Measurements from ENCODE around the gene FBRSL1.
A peak's percentile ranks its signal among the peaks of the same experiment; 100 is the strongest.

The FBRSL1 gene

DNA sequence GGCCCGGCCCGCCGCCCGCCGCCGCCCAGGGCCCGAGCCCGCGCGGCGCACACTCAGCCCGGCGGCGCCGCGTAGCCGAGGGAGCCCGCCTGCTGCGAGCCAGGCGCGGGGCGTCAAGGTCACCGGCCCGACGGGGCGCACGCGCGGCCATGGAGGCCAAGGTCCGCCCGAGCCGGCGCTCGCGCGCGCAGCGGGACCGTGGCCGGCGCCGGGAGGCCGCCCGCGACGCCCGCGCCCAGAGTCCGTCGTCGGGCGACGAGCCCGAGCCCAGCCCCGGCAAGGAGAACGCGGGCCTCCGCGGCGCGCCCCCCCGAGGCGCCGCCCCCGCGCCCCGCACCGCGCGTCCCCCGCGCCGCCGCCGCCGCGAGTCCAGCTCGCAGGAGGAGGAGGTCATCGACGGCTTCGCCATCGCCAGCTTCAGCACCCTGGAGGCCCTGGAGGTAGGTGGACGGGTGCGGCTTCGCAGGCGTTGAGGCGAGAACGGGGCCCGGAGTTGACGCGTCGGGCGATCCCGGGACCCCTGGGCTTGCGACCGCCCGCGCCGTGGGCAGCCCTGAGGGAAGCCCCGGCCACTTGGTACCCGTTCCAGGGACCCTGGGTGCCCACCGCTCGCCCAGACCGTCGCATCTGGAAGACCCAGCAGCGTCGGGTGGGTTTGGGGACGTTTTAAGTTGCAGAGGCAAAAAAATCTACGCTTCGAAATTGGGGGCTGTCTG lies 629 bp downstream of the FBRSL1 start:
- Histone ChIP-seq H3K36me3 (ENCODE audit: insufficient read depth, low read length) (no peaks in the 10 kb centered on the region), H3K9me3 (ENCODE audit: control insufficient read depth, insufficient read depth, low read length) (no peaks in the 10 kb centered on the region), H3K4me1 (ENCODE audit: insufficient read depth, low read length) (peaks cover 2% of the 10 kb centered on the region; the same call in 1 of the 2 replicates), H3K9ac (ENCODE audit: low read depth, low read length) (peak overlapping the region; percentile 73; the same call in 1 of the 2 replicates)

DNA sequence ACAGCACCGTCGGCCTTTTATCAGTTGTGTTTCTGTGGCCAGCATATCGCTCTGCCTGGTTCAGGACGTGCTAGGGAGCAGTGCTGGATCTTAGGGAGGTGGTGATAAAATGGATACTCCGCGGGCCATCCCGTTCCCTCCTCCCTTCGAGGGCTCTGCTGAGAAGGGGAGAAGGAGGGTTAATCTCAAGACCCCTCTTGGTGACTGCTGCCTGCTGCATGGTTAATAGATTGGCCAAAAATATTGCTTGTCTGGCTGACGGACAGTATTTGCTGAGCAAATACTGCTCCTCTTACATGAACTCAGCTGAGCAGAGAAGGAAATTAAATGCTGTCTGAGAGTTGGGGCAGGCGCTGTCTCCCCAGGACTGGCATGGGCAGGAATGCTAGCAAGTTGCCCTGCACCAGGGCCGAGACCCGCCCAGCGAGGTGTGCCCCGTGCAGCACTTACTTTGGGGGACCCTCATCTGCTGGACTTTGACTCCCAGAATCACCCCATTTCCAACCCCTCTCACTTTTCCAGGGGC lies 1.2 kb downstream of the FBRSL1 start:
- Histone ChIP-seq H3K36me3 (ENCODE audit: insufficient read depth, low read length) (no peaks in the 10 kb centered on the region), H3K9me3 (ENCODE audit: control insufficient read depth, insufficient read depth, low read length) (no peaks in the 10 kb centered on the region), H3K9ac (ENCODE audit: low read depth, low read length) (peak overlapping the region; percentile 73; the same call in 1 of the 2 replicates), H3K4me1 (ENCODE audit: insufficient read depth, low read length) (peaks cover 2% of the 10 kb centered on the region; the same call in 1 of the 2 replicates)

DNA sequence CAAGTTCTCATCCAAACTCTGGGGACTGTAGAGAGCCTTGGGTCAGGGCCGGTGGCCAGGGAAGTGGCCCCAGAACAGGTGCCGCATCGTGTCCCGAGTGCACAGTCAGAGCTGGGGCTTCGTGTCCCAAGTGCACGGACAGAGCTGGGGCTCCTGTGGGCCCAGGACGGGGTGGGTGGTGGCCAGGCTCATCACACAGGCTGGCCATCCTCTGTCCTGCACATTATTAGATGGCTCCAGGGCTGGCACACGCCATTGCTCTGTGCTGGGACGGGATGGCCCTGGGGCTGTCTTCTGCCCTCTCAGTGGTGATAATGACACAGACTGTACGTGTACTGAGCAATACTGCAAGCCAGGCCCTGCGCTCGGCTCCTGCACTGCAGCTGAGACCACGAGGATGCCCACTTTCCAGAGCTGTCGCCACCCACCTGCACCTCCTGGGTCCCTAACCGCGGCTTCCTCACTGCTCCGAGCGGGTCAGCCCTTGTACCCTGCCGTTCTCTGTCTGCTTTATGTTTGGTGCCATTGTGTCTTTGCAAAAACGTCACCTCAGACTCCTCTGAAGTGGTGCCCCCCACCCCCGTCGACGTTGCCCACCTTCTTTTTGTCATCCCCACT lies 1.9 kb downstream of the FBRSL1 start:
- no peak overlapping the region for H3K9ac ChIP-seq (ENCODE audit: low read depth, low read length)
- peaks cover 2% of the 10 kb centered on the region; the same call in 1 of the 2 replicates for H3K4me1 ChIP-seq (ENCODE audit: insufficient read depth, low read length)
- H3K36me3 ChIP-seq (ENCODE audit: insufficient read depth, low read length), result no peaks in the 10 kb centered on the region
- no peaks in the 10 kb centered on the region for H3K9me3 ChIP-seq (ENCODE audit: control insufficient read depth, insufficient read depth, low read length)

DNA sequence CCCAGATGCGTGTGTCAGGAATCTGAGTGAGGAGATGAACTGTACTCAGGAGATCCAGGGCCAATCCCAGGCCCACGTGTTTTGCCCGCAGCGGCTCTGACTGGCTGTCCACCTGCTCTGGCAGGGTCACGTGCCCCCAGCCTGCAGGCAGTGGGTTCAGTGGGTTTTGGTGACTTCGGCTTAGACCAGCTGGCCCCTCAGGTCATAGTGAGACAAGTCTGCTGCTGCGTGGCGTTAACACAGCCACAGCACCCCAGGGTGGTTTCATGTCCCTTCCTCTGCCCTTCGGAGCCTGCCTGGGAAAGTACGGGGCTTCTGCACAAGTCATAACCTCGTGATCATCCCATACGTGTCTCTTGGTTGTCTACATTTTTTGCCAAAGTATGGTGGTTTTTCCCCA lies 2.6 kb downstream of the FBRSL1 start:
- H3K9me3 ChIP-seq (ENCODE audit: control insufficient read depth, insufficient read depth, low read length), result no peaks in the 10 kb centered on the region
- H3K36me3 ChIP-seq (ENCODE audit: insufficient read depth, low read length), result no peaks in the 10 kb centered on the region
- no peak overlapping the region for H3K9ac ChIP-seq (ENCODE audit: low read depth, low read length)
- peaks cover 2% of the 10 kb centered on the region; the same call in 1 of the 2 replicates for H3K4me1 ChIP-seq (ENCODE audit: insufficient read depth, low read length)

DNA sequence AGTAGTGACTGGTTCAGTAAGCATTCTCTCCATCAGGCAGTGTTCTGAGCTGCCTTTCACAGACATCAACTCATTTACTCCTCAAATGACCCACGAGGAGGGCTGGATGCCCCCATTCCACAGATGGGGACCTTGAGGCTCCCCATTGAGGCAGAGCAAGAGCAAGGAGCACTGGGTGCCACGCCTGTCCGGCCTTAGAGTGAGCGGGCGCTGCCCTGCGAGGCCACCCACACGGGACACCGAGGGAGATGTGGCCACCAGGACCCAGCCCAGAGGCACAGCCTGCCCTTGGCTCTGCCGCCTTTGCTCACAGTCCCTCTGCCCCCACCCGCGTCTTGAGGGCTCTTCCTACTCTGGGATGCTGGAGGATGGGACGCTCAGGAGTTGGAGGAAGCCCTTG lies 3.0 kb downstream of the FBRSL1 start:
- Histone ChIP-seq H3K9me3 (ENCODE audit: control insufficient read depth, insufficient read depth, low read length) (no peaks in the 10 kb centered on the region), H3K9ac (ENCODE audit: low read depth, low read length) (no peak overlapping the region), H3K36me3 (ENCODE audit: insufficient read depth, low read length) (no peaks in the 10 kb centered on the region), H3K4me1 (ENCODE audit: insufficient read depth, low read length) (peaks cover 2% of the 10 kb centered on the region; the same call in 1 of the 2 replicates)

DNA sequence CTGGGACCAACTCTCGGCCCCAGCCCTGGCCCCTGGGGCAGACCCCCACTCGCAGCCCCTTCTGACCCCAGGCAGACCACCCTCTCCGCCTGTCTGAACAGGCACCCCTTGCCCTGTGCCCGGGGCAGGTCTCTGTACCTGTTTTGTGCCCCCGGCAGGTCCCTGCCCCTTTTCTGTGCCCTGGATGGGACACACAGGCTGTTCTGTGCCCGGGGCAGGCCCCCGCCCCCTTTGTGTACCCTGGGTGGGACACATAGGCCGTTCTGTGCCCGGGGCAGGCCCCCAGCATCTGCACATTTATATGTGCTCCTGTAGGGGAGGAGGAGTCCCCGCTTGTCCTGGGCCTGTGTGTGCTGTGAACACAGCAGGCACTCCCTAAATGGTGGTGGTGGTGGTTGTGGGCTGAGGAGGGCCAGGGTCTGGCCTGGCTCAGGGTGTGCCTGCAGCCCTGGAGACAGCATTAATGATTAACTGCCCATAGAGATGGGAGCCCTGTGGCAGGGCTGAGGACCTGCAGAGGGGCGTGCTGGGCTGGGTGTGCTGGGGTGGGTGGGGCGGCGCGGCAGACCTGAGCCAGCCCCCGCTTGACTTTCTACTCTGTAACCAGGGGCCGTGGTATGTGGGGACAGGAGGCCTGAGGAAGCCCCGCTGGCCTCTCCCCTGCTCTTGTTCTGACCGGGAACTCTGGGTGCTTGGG lies 3.7 kb downstream of the FBRSL1 start:
- peaks cover 2% of the 10 kb centered on the region; the same call in 1 of the 2 replicates for H3K4me1 ChIP-seq (ENCODE audit: insufficient read depth, low read length)
- H3K9ac ChIP-seq (ENCODE audit: low read depth, low read length), result no peak overlapping the region
- no peaks in the 10 kb centered on the region for H3K36me3 ChIP-seq (ENCODE audit: insufficient read depth, low read length)
- no peaks in the 10 kb centered on the region for H3K9me3 ChIP-seq (ENCODE audit: control insufficient read depth, insufficient read depth, low read length)

DNA sequence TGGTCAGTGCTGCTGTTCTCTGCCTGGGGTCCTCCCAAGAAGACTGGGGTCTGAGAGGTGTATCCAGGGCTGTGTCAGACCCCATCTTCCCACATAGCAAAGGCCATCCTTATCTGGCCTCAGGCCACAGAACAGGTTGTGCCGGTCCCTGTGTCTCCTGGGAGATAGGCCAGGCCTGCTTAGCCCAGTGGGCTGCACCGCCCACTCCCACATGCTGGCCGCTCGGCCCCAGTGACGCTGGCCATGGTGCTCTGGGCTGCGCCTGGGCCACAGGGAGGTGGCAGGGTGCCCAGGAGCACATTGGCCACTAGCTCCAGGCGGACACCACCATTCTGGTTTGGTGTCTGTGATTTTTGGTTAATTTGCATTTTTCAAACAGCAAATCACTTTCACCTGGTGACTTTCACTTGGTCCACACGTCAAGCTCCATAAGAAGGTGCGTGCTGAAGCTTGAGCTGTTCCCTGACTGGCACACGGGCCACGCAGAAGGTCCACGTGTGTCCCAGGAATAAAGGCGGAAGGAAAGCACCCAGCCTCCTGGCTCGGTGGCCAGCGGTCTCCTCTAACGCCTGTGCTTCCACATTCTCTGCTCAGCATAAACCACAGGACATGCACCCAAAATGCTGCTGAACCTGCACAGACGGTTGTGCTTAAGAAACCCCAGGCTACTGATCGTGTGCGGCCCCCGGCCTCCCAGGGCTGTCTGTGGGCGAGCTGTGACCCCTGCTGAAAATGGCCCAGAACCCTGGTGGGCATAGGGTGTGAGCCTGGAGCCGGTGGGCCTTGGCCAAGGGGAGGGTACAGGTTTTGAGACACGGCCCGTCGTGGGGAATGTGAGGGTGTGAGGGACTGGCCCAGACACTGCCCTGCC lies 4.6 kb downstream of the FBRSL1 start:
- H3K4me1 ChIP-seq (ENCODE audit: insufficient read depth, low read length), result no peaks in the 10 kb centered on the region
- H3K36me3 ChIP-seq (ENCODE audit: insufficient read depth, low read length), result no peaks in the 10 kb centered on the region
- no peak overlapping the region for H3K9ac ChIP-seq (ENCODE audit: low read depth, low read length)
- H3K9me3 ChIP-seq (ENCODE audit: control insufficient read depth, insufficient read depth, low read length), result no peaks in the 10 kb centered on the region

DNA sequence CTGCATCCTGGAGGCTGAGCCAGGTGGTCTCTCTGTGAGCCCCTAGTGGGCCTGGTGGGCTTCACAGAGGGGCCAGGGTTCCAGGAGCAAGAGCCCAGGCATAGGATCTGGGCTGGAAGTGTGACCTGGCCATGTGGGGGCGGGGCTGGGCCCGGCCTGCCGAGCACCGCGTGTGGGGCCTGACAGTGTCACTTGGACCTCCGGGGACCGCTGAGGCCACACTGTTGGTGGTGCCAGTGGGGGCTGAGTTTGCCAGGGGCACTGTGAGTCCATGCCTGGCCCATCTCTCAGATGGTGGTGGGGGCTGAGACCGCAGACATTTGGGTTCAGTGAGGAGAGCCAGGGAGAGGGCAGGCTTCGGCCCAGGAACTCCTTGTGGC lies 5.2 kb downstream of the FBRSL1 start:
- Histone ChIP-seq H3K4me1 (ENCODE audit: insufficient read depth, low read length) (no peaks in the 10 kb centered on the region), H3K9me3 (ENCODE audit: control insufficient read depth, insufficient read depth, low read length) (no peaks in the 10 kb centered on the region), H3K9ac (ENCODE audit: low read depth, low read length) (no peak overlapping the region), H3K36me3 (ENCODE audit: insufficient read depth, low read length) (no peaks in the 10 kb centered on the region)

DNA sequence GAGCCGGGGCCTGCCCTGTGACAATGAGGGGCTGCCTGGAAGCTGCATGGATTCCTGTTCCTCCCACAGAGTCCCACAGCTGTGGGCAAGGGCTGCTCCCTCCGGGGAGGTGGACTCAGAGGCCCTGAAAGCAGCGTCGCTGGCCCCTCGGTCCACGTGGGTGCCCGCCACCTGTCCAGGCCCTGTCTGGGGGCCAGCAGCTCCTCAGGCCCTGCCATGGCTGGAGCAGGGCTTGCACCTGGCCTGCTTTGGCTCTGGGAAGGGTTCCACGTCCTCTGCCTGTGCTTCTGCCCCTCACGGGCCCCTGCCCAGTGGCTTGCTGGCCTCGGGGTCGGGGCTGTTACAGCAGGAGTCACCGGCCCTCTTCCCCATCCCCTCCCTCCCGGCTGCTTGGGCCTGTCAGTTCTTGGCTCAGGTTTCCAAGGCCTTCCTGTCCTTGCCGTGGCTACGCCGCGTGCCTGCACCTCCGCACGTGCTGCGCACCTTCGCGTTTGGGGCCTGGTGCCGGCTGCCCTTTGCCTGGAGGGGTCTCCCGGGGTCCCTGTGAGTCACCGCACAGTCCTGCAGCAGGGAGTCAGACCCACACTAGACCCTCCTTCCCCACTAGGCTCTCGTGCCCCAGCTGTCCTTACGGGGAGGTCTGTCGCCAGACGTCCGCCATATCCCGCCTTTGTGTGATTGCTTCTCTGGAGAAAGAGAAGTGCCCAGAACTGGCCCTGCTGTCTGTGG lies 5.8 kb downstream of the FBRSL1 start:
- Histone ChIP-seq H3K36me3 (ENCODE audit: insufficient read depth, low read length) (no peaks in the 10 kb centered on the region), H3K9ac (ENCODE audit: low read depth, low read length) (no peak overlapping the region), H3K4me1 (ENCODE audit: insufficient read depth, low read length) (no peaks in the 10 kb centered on the region), H3K9me3 (ENCODE audit: control insufficient read depth, insufficient read depth, low read length) (no peaks in the 10 kb centered on the region)

DNA sequence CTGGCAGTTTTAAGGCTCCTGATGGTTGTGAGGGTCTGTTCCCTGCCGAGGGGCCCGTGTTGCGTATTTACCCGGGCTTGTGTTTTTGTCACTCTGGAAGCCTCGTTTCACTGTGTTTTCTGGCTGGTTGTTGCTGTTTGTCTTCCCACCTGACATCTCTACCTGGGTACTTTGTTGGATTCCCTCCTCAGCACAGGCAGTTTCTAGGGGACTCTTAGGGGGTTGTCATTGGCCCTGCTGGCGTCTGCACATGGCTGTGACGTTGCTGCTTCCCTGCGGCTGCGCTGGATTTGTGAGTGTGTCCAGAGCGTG lies 6.4 kb downstream of the FBRSL1 start:
- no peak overlapping the region for H3K9ac ChIP-seq (ENCODE audit: low read depth, low read length)

DNA sequence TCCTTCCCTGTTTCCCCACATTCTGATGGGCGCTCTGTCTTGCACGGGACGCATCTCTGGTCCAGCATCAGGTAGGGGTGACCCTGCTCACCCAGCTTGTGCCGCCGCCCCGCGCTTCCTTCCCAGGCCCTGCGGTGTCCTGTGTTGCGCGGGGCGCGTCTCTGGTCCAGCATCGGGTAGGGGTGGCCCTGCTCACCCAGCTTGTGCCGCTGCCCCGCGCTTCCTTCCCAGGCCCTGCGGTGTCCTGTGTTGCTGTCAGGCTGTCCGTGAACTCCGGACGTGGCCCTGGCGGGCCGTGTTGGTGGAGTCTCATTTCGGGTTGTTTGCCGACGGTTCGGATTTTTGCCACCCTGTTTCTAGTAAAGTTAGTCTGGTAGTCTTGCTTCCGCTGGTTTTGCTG lies 6.8 kb downstream of the FBRSL1 start:
- Histone ChIP-seq H3K9me3 (ENCODE audit: control insufficient read depth, insufficient read depth, low read length) (no peaks in the 10 kb centered on the region), H3K4me1 (ENCODE audit: insufficient read depth, low read length) (peaks cover 7% of the 10 kb centered on the region; the same call in 1 of the 2 replicates), H3K36me3 (ENCODE audit: insufficient read depth, low read length) (no peaks in the 10 kb centered on the region), H3K9ac (ENCODE audit: low read depth, low read length) (no peak overlapping the region)

More for the DNA sequence above, 6.4 kb downstream of the FBRSL1 start:
- Histone ChIP-seq H3K9me3 (ENCODE audit: control insufficient read depth, insufficient read depth, low read length) (no peaks in the 10 kb centered on the region), H3K36me3 (ENCODE audit: insufficient read depth, low read length) (no peaks in the 10 kb centered on the region), H3K4me1 (ENCODE audit: insufficient read depth, low read length) (peaks cover 3% of the 10 kb centered on the region; the same call in 1 of the 2 replicates)

DNA sequence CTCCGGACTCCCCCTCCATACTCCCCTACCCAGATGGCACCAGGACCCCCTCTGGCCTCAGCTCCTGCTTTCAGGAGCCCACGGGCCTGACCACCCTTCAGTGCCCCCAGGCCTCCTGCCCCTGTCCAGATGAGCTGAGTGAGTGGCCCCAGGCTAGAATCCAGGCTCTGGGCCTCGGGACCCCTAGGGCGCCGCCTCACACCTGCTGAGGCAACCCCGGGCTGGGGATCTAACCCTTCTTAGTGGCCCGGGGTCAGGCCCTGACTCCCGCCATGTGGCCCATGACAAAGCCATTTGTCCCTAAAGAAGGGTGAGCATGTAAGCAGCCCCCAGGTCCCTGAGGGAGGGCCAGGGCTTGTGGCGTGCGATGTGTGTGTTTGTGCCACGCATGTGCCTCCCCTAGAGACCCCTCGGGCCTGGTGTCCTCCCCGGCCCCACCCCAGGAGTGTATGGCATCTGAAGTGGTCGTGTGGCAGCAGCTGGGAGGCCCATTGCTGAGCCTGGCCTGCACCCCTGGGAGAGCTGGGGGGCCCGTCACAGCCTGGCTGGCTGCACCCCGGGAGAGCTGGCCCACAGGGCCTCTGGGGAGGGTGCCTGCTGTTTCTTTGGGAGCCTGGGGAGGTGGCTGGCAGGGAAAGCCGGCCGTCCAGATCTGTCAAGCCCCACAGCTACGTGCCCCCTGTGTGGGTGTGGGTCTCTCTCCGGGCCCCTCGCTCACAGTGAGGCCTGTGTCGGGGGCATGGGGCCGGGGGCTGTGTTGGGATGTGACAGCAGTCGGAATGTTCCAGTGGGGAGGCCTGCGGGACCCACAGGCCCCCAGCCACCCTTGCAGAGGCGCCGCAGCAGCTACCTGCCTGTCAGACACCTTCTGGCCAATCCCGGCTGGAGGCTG lies 7.8 kb downstream of the FBRSL1 start:
- Histone ChIP-seq H3K36me3 (ENCODE audit: insufficient read depth, low read length) (no peaks in the 10 kb centered on the region), H3K4me1 (ENCODE audit: insufficient read depth, low read length) (peaks cover 15% of the 10 kb centered on the region; the same call in 1 of the 2 replicates), H3K9me3 (ENCODE audit: control insufficient read depth, insufficient read depth, low read length) (no peaks in the 10 kb centered on the region), H3K9ac (ENCODE audit: low read depth, low read length) (no peak overlapping the region)

DNA sequence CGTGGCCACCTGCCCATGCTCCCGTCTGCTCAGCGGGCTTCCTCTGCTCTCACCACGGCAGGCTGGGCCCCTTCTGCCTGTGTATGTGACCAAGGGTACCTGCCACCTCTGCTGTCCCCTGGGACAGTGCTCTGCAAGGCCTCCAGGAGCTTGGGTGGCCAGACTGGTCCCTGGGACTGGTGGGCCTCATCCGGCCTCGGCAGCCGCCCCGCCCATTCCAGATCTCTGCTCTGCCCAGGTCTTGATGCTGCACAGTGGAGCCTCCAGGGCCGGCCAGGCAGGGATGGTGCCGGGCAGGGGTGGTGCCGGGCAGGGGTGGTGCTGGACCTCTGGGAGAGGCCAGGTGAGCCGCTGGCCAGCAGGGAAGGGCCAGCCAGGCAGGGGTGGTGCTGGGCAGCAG lies 9.0 kb downstream of the FBRSL1 start:
- no peaks in the 10 kb centered on the region for H3K9me3 ChIP-seq (ENCODE audit: control insufficient read depth, insufficient read depth, low read length)
- no peak overlapping the region for H3K9ac ChIP-seq (ENCODE audit: low read depth, low read length)
- H3K36me3 ChIP-seq (ENCODE audit: insufficient read depth, low read length), result no peaks in the 10 kb centered on the region
- peaks cover 15% of the 10 kb centered on the region; the same call in 1 of the 2 replicates for H3K4me1 ChIP-seq (ENCODE audit: insufficient read depth, low read length)

Measured in ES-I3 (cell line).